Activated CD8-positive, alpha-beta T cell treated with anti-CD3 and anti-CD28 coated beads for 36 hours (primary cell): ENCODE results near the gene BLOC1S5. TPM values are rescaled to one million over a fixed set of nuclear protein-coding genes. Genes with fewer than 3 reads are reported as not detected.

Source experiments
- ATAC-seq: fragments of 200-7000 bp; cut with Tn5 transposase; one replicate; pipeline ENCODE4 v1.10.0; 2021; ENCODE audit warnings: mild to moderate bottlenecking, moderate library complexity
- CTCF ChIA-PET: fragments of 350-600 bp; sonication (Branson Sonifier 250); formaldehyde crosslinking; loops from one replicate; lab custom pipeline; 2021; ENCODE audit warnings: antibody characterized with exemption; lab: Charles Lee
- POLR2A ChIA-PET: fragments of 350-600 bp; sonication (Branson Sonifier 250); formaldehyde crosslinking; loops from one replicate; lab custom pipeline; 2021; ENCODE audit warnings: antibody characterized with exemption; lab: Charles Lee
- DNase-seq: peaks from one replicate; pipeline ENCODE4 v3.0.0-alpha.2; 2020
- H3K27ac Mint-ChIP-seq: one replicate; pipeline ENCODE4 v1.8.0; 2021; ENCODE audit warnings: mild to moderate bottlenecking, mixed read lengths
- H3K27me3 Mint-ChIP-seq: one replicate; pipeline ENCODE4 v1.8.0; 2021; ENCODE audit warnings: mixed read lengths
- H3K36me3 Mint-ChIP-seq: one replicate; pipeline ENCODE4 v1.8.0; 2021; ENCODE audit warnings: low read depth, mixed read lengths
- H3K4me1 Mint-ChIP-seq: one replicate; pipeline ENCODE4 v1.8.0; 2021; ENCODE audit warnings: low read depth, mixed read lengths
- H3K4me3 Mint-ChIP-seq: one replicate; pipeline ENCODE4 v1.8.0; 2021; ENCODE audit warnings: mild to moderate bottlenecking, moderate library complexity, mixed read lengths
- H3K9me3 Mint-ChIP-seq: one replicate; pipeline ENCODE4 v1.8.0; 2021; ENCODE audit warnings: mixed read lengths
- intact Hi-C: fragments of 100-400 bp; cut with micrococcal nuclease; formaldehyde crosslinking; loops from one replicate; pipeline ENCODE4 v1.10.0; 2022
- total RNA-seq, 2 experiments: library from RNA; stranded (reverse); gene quantifications; one replicate each; pipeline ENCODE4 v1.2.3, GENCODE V29; 2021
- TF ChIP-seq, protein P1 (sequence below): fragments of 200-600 bp; IDR thresholded peaks from one replicate; pipeline ENCODE4 v1.8.0; 2022; ENCODE audit warnings: antibody characterized with exemption, mild to moderate bottlenecking

Gene BLOC1S5
- total RNA-seq, 2 experiments from 2014 or later = 23.7 to 26.2 TPM

- no peak overlapping the region for H3K4me3 Mint-ChIP-seq
- H3K9me3 Mint-ChIP-seq = peaks cover 5% of the 10 kb centered on the region
- peaks cover 24% of the 10 kb centered on the region for H3K4me1 Mint-ChIP-seq
- TF ChIP-seq, protein P1, sequence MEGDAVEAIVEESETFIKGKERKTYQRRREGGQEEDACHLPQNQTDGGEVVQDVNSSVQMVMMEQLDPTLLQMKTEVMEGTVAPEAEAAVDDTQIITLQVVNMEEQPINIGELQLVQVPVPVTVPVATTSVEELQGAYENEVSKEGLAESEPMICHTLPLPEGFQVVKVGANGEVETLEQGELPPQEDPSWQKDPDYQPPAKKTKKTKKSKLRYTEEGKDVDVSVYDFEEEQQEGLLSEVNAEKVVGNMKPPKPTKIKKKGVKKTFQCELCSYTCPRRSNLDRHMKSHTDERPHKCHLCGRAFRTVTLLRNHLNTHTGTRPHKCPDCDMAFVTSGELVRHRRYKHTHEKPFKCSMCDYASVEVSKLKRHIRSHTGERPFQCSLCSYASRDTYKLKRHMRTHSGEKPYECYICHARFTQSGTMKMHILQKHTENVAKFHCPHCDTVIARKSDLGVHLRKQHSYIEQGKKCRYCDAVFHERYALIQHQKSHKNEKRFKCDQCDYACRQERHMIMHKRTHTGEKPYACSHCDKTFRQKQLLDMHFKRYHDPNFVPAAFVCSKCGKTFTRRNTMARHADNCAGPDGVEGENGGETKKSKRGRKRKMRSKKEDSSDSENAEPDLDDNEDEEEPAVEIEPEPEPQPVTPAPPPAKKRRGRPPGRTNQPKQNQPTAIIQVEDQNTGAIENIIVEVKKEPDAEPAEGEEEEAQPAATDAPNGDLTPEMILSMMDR = no peak
- peaks cover 74% of the 10 kb centered on the region for H3K36me3 Mint-ChIP-seq
- H3K27me3 Mint-ChIP-seq = no peaks in the 10 kb centered on the region
- intact Hi-C loops = no loop called here
- no peak overlapping the region for H3K27ac Mint-ChIP-seq
- ATAC-seq (no peak), DNase-seq (no peak)
- ChIA-PET CTCF (no interaction called here), POLR2A (interaction anchor here (0.8 to 1.1 kb wide), 3 partner anchors 10 to 22 kb away, joined by 3 read pairs; no protein-coding TSS in a partner anchor)
Observed at GRCh38 chr6:8087870-8088754, 23.9 kb upstream of the BLOC1S5 start.

DNA sequence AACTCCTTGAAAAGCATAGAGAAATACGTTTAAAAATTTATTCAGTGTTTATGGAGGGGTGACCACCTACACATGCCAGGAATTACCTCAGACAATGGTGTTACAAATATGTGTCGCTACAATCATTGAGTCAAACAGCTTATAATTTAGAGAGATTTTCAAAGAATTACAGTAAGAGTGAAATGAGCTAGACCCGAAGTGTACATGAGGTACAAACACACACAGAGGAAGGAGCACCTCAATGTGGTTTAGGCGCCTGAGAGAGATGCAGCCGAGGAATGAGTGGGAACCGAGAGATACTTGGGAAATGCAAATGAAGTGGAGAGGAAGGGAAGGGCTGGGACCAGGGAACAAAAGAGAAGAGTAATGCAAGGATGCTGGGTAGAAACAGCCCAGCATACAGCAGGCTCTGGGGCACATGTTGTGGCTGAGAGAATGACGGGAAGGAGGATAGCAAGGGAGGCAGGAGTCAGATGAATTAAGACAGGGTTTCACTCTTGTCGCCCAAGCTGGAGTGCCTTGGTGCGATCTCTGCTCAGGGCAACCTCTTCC, 22.6 kb upstream of the BLOC1S5 start:
- POLR2A ChIA-PET = interaction anchor here (0.8 to 1.1 kb wide), 4 partner anchors 8 to 21 kb away, joined by 3 read pairs; no protein-coding TSS in a partner anchor
- Mint-ChIP-seq H3K36me3 (peaks cover 68% of the 10 kb centered on the region), H3K27ac (peak overlapping the region; percentile 6), H3K4me1 (peaks cover 21% of the 10 kb centered on the region), H3K27me3 (no peaks in the 10 kb centered on the region), H3K4me3 (no peak overlapping the region), H3K9me3 (peaks cover 5% of the 10 kb centered on the region)
- intact Hi-C loops = no loop called here
- TF ChIP-seq, protein P1 = no peak
- no peak for DNase-seq
- CTCF ChIA-PET = interaction anchor here (0.7 kb wide), 1 partner anchor 10 kb away, joined by 3 read pairs; no protein-coding TSS in a partner anchor
- ATAC-seq = peak; percentile 53

DNA sequence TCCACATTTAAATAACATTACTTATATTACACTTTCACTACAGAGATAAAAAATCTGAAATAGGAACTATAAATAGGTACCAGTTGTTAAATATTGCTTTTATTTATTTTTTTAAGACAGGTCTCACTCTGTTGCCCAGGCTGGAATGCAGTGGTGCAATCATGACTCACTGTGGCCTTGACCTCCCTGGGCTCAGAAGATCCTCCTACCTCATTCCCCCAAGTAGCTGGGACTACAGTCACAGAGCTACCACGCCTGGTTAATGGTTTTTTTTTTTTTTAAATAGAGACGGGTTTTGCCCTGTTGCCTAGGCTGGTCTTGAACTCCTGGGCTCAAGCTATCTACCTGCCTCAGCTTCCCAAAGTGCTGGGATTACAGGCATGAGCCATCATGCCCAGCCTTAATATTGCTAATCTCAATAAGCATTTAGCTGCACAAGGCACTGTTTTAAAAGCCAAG, 20.9 kb upstream of the BLOC1S5 start:
- intact Hi-C loops = no loop called here
- ChIA-PET POLR2A (interaction anchor here (1.6 kb wide), 1 partner anchor 17 kb away, joined by 6 read pairs; the partner anchor contains the start of gene EEF1E1), CTCF (no interaction called here)
- ATAC-seq (no peak), DNase-seq (no peak)
- H3K27ac Mint-ChIP-seq = no peak overlapping the region
- no peak overlapping the region for H3K4me3 Mint-ChIP-seq
- TF ChIP-seq, protein P1 = no peak
- H3K27me3 Mint-ChIP-seq = no peaks in the 10 kb centered on the region
- H3K9me3 Mint-ChIP-seq = no peaks in the 10 kb centered on the region
- H3K36me3 Mint-ChIP-seq = peaks cover 64% of the 10 kb centered on the region
- H3K4me1 Mint-ChIP-seq = peaks cover 19% of the 10 kb centered on the region

DNA sequence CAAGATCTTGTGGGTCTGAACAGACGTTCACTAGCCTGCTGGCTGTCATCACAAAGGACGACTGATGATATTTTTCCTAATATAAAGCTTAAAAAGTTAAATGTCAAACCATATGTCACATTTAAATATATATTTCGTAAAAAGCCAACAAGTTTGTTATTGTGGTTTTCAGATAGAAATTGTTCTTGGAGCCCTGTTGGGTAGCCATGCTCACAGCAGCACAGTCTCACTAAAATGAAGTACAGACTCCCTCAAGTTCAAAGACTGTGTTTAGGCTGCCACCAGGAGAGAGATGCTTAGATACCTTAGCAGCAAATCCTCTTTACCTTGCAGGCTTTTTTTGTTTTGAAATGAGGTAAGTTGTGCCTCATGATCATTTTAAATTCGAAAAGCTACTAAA, 20.4 kb upstream of the BLOC1S5 start:
- no peaks in the 10 kb centered on the region for H3K27me3 Mint-ChIP-seq
- ChIA-PET POLR2A (interaction anchor here (1.6 kb wide), 1 partner anchor 17 kb away, joined by 6 read pairs; the partner anchor contains the start of gene EEF1E1), CTCF (no interaction called here)
- TF ChIP-seq, protein P1 = no peak
- DNase-seq = no peak
- no peak for ATAC-seq
- H3K9me3 Mint-ChIP-seq = no peaks in the 10 kb centered on the region
- H3K27ac Mint-ChIP-seq = no peak overlapping the region
- no peak overlapping the region for H3K4me3 Mint-ChIP-seq
- H3K36me3 Mint-ChIP-seq = peaks cover 67% of the 10 kb centered on the region
- intact Hi-C loops = no loop called here
- peaks cover 19% of the 10 kb centered on the region for H3K4me1 Mint-ChIP-seq
